HEK293 (cell line): ENCODE measurements around the gene LUC7L2.
A peak's percentile ranks its signal among the peaks of the same experiment; 100 is the strongest.

ENCODE experiments used
- BCL11A ChIP-seq: fragments of 450-650 bp; formaldehyde crosslinking; IDR thresholded peaks from 2 replicates; pipeline ENCODE4 v1.5.1; 2016; ENCODE audit warnings: low read depth, missing biosample characterization, missing genetic modification characterization
- GFI1B ChIP-seq: fragments of 450-650 bp; formaldehyde crosslinking; IDR thresholded peaks from 2 replicates; pipeline ENCODE4 v1.5.1; 2016; ENCODE audit warnings: missing biosample characterization, missing genetic modification characterization
- KLF1 ChIP-seq: fragments of 450-650 bp; formaldehyde crosslinking; IDR thresholded peaks from 2 replicates; pipeline ENCODE4 v1.5.1; 2016; ENCODE audit warnings: missing biosample characterization, missing genetic modification characterization
- KLF17 ChIP-seq: fragments of 450-650 bp; formaldehyde crosslinking; IDR thresholded peaks from 2 replicates; pipeline ENCODE4 v1.5.1; 2016; ENCODE audit warnings: missing biosample characterization, missing genetic modification characterization
- MEIS1 ChIP-seq: sonication (generic); formaldehyde crosslinking; IDR thresholded peaks from 2 replicates; pipeline ENCODE4 v1.8.1; 2022; ENCODE audit warnings: missing genetic modification reagents, mild to moderate bottlenecking, borderline replicate concordance
- OSR2 ChIP-seq: fragments of 450-650 bp; formaldehyde crosslinking; IDR thresholded peaks from 2 replicates; pipeline ENCODE4 v1.5.1; 2016; ENCODE audit warnings: missing biosample characterization, missing genetic modification characterization
- REPIN1 ChIP-seq: fragments of 450-650 bp; formaldehyde crosslinking; IDR thresholded peaks from 2 replicates; pipeline ENCODE4 v1.5.1; 2017; ENCODE audit warnings: missing biosample characterization, missing genetic modification characterization, low read depth
- SALL2 ChIP-seq: fragments of 450-650 bp; formaldehyde crosslinking; IDR thresholded peaks from 2 replicates; pipeline ENCODE4 v1.5.0; 2017; ENCODE audit warnings: missing biosample characterization, mild to moderate bottlenecking, missing genetic modification characterization, borderline replicate concordance
- SCRT1 ChIP-seq: fragments of 450-650 bp; formaldehyde crosslinking; IDR thresholded peaks from 2 replicates; pipeline ENCODE4 v1.5.1; 2016; ENCODE audit warnings: missing biosample characterization, missing genetic modification characterization, borderline replicate concordance
- SETDB1 ChIP-seq: IDR thresholded peaks from one replicate; pipeline ENCODE4 v1.6.1; 2017; ENCODE audit warnings: mild to moderate bottlenecking, low read length, moderate library complexity, mixed read lengths; ENCODE audit not compliant: insufficient read length
- ZBTB17 ChIP-seq: fragments of 450-650 bp; formaldehyde crosslinking; IDR thresholded peaks from 2 replicates; pipeline ENCODE4 v1.5.1; 2016; ENCODE audit warnings: missing biosample characterization, missing genetic modification characterization
- ZBTB20 ChIP-seq: fragments of 450-650 bp; formaldehyde crosslinking; IDR thresholded peaks from 2 replicates; pipeline ENCODE4 v1.5.1; 2016; ENCODE audit warnings: missing biosample characterization, missing genetic modification characterization
- ZBTB7A ChIP-seq: fragments of 450-650 bp; formaldehyde crosslinking; IDR thresholded peaks from 2 replicates; pipeline ENCODE4 v1.5.1; 2016; ENCODE audit warnings: low read depth, missing biosample characterization, missing genetic modification characterization
- ZNF133 ChIP-seq: fragments of 450-650 bp; formaldehyde crosslinking; IDR thresholded peaks from 2 replicates; pipeline ENCODE4 v1.5.1; 2016; ENCODE audit warnings: missing biosample characterization, missing genetic modification characterization
- ZNF239 ChIP-seq: fragments of 450-650 bp; formaldehyde crosslinking; IDR thresholded peaks from 2 replicates; pipeline ENCODE4 v1.5.1; 2016; ENCODE audit warnings: missing biosample characterization, missing genetic modification characterization
- ZNF24 ChIP-seq: fragments of 450-650 bp; formaldehyde crosslinking; IDR thresholded peaks from 2 replicates; pipeline ENCODE4 v1.5.1; 2016; ENCODE audit warnings: missing biosample characterization, missing genetic modification characterization
- ZNF398 ChIP-seq: fragments of 450-650 bp; formaldehyde crosslinking; IDR thresholded peaks from 2 replicates; pipeline ENCODE4 v1.5.1; 2017; ENCODE audit warnings: missing biosample characterization, missing genetic modification characterization
- ZNF416 ChIP-seq: fragments of 450-650 bp; formaldehyde crosslinking; IDR thresholded peaks from 2 replicates; pipeline ENCODE4 v1.5.1; 2016; ENCODE audit warnings: missing biosample characterization, missing genetic modification characterization
- ZNF426 ChIP-seq: fragments of 450-650 bp; formaldehyde crosslinking; IDR thresholded peaks from 2 replicates; pipeline ENCODE4 v1.5.1; 2017; ENCODE audit warnings: missing biosample characterization, missing genetic modification characterization, mild to moderate bottlenecking, inconsistent platforms, moderate library complexity
- ZNF596 ChIP-seq: fragments of 450-650 bp; IDR thresholded peaks from 2 replicates; pipeline ENCODE4 v1.5.0; 2018; ENCODE audit warnings: missing biosample characterization, mild to moderate bottlenecking, missing genetic modification characterization, moderate library complexity
- ZNF660 ChIP-seq: fragments of 450-650 bp; IDR thresholded peaks from 2 replicates; pipeline ENCODE4 v1.5.1; 2018; ENCODE audit warnings: missing biosample characterization, mild to moderate bottlenecking, missing genetic modification characterization
- ZNF677 ChIP-seq: fragments of 450-650 bp; IDR thresholded peaks from 2 replicates; pipeline ENCODE4 v1.5.0; 2018; ENCODE audit warnings: missing biosample characterization, mild to moderate bottlenecking, missing genetic modification characterization, moderate library complexity
- ZNF707 ChIP-seq: fragments of 450-650 bp; formaldehyde crosslinking; IDR thresholded peaks from 2 replicates; pipeline ENCODE4 v1.5.1; 2016; ENCODE audit warnings: missing biosample characterization, missing genetic modification characterization
- ZNF785 ChIP-seq: fragments of 450-650 bp; formaldehyde crosslinking; IDR thresholded peaks from 2 replicates; pipeline ENCODE4 v1.5.1; 2016; ENCODE audit warnings: missing biosample characterization, missing genetic modification characterization
- ZNF792 ChIP-seq: fragments of 450-650 bp; formaldehyde crosslinking; IDR thresholded peaks from 2 replicates; pipeline ENCODE4 v1.5.1; 2016; ENCODE audit warnings: missing biosample characterization, missing genetic modification characterization
- ZSCAN23 ChIP-seq: fragments of 450-650 bp; formaldehyde crosslinking; IDR thresholded peaks from 2 replicates; pipeline ENCODE4 v1.5.1; 2016; ENCODE audit warnings: missing biosample characterization, missing genetic modification characterization
- TF ChIP-seq, protein P1 (sequence below): fragments of 450-650 bp; formaldehyde crosslinking; IDR thresholded peaks from 2 replicates; pipeline ENCODE4 v1.5.1; 2016; ENCODE audit warnings: missing biosample characterization, missing genetic modification characterization
- TF ChIP-seq, protein P2 (sequence below): fragments of 450-650 bp; formaldehyde crosslinking; conservative IDR thresholded peaks from 2 replicates; pipeline ENCODE4 v1.5.1; 2016; ENCODE audit warnings: low read depth, missing biosample characterization, missing genetic modification characterization
- TF ChIP-seq, protein P3 (sequence below): fragments of 450-650 bp; formaldehyde crosslinking; IDR thresholded peaks from 2 replicates; pipeline ENCODE4 v1.5.0; 2017; ENCODE audit warnings: missing biosample characterization, missing genetic modification characterization, borderline replicate concordance
- TF ChIP-seq, protein P4 (sequence below): fragments of 450-650 bp; formaldehyde crosslinking; IDR thresholded peaks from 2 replicates; pipeline ENCODE4 v1.5.1; 2016; ENCODE audit warnings: missing biosample characterization, missing genetic modification characterization

Gene LUC7L2

DNA sequence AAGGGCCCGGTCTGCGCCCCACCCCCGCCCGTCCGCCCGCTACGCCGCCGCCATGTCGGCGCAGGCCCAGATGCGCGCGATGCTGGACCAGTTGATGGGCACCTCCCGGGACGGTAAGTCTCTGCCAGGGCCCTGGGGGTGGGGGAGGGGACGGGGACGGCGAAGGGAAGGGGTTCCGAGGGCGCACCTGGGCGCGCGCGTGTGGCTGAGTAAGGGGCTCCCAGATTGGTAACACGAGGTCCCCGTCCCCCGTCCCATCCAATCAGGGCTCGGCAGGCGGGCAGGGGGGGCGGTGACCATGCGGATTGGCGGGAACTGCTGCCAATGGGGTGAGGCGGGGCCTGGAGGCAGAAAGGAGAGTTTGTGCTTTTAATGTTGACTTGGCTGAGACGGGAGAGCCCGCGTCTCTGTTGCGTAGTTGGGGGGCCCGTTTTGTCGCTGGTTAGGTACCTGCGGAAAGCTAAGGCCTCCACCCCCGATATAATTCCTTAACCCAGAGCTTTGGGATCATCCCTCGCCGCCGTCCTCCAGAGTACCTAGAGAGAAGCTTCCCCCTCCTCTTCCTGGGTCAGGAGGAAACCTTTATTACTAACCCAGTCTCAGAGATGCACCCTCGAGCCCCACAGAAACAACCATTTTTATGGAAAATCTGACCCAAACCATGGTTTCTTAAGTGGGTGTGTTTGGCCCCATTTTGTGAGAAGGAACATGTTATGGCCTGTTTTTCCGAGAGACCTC lies 685 bp downstream of the LUC7L2 start (continued):
- TF ChIP-seq SALL2 (tag by site-specific recombination) = no peak
- no peak for TF ChIP-seq ZNF707 (tag by site-specific recombination)
- TF ChIP-seq ZNF596 (tag by site-specific recombination) = no peak
- no peak for TF ChIP-seq ZNF24
- TF ChIP-seq, protein P1, sequence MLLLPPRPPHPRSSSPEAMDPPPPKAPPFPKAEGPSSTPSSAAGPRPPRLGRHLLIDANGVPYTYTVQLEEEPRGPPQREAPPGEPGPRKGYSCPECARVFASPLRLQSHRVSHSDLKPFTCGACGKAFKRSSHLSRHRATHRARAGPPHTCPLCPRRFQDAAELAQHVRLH (tag by site-specific recombination) = no peak
- no peak for TF ChIP-seq ZNF416
- no peak for TF ChIP-seq ZBTB7A (tag by site-specific recombination)
- no peak for TF ChIP-seq SETDB1
- no peak for TF ChIP-seq KLF1
- TF ChIP-seq ZNF660 (tag by site-specific recombination) = peak; percentile 53; the same call in 1 of the 2 replicates
- TF ChIP-seq KLF17 (tag by site-specific recombination) = no peak
- no peak for TF ChIP-seq MEIS1 (CRISPR knock-in tag)
- TF ChIP-seq, protein P2, sequence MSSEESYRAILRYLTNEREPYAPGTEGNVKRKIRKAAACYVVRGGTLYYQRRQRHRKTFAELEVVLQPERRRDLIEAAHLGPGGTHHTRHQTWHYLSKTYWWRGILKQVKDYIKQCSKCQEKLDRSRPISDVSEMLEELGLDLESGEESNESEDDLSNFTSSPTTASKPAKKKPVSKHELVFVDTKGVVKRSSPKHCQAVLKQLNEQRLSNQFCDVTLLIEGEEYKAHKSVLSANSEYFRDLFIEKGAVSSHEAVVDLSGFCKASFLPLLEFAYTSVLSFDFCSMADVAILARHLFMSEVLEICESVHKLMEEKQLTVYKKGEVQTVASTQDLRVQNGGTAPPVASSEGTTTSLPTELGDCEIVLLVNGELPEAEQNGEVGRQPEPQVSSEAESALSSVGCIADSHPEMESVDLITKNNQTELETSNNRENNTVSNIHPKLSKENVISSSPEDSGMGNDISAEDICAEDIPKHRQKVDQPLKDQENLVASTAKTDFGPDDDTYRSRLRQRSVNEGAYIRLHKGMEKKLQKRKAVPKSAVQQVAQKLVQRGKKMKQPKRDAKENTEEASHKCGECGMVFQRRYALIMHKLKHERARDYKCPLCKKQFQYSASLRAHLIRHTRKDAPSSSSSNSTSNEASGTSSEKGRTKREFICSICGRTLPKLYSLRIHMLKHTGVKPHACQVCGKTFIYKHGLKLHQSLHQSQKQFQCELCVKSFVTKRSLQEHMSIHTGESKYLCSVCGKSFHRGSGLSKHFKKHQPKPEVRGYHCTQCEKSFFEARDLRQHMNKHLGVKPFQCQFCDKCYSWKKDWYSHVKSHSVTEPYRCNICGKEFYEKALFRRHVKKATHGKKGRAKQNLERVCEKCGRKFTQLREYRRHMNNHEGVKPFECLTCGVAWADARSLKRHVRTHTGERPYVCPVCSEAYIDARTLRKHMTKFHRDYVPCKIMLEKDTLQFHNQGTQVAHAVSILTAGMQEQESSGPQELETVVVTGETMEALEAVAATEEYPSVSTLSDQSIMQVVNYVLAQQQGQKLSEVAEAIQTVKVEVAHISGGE (tag by site-specific recombination) = peak; percentile 85
- TF ChIP-seq SCRT1 (tag by site-specific recombination) = no peak
- no peak for TF ChIP-seq OSR2 (tag by site-specific recombination)
- TF ChIP-seq ZNF785 (tag by site-specific recombination) = no peak
- no peak for TF ChIP-seq GFI1B (tag by site-specific recombination)
- no peak for TF ChIP-seq ZNF239 (tag by site-specific recombination)
- TF ChIP-seq, protein P3, sequence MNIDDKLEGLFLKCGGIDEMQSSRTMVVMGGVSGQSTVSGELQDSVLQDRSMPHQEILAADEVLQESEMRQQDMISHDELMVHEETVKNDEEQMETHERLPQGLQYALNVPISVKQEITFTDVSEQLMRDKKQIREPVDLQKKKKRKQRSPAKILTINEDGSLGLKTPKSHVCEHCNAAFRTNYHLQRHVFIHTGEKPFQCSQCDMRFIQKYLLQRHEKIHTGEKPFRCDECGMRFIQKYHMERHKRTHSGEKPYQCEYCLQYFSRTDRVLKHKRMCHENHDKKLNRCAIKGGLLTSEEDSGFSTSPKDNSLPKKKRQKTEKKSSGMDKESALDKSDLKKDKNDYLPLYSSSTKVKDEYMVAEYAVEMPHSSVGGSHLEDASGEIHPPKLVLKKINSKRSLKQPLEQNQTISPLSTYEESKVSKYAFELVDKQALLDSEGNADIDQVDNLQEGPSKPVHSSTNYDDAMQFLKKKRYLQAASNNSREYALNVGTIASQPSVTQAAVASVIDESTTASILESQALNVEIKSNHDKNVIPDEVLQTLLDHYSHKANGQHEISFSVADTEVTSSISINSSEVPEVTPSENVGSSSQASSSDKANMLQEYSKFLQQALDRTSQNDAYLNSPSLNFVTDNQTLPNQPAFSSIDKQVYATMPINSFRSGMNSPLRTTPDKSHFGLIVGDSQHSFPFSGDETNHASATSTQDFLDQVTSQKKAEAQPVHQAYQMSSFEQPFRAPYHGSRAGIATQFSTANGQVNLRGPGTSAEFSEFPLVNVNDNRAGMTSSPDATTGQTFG = no peak
- TF ChIP-seq ZBTB17 (tag by site-specific recombination) = peak; percentile 36; the same call in 1 of the 2 replicates
- TF ChIP-seq ZNF426 (tag by site-specific recombination) = no peak
- TF ChIP-seq ZNF133 (tag by site-specific recombination) = no peak
- no peak for TF ChIP-seq ZNF398 (tag by site-specific recombination)
- TF ChIP-seq REPIN1 = no peak
- TF ChIP-seq ZNF792 (tag by site-specific recombination) = no peak
- no peak for TF ChIP-seq BCL11A (tag by site-specific recombination)
- TF ChIP-seq, protein P4, sequence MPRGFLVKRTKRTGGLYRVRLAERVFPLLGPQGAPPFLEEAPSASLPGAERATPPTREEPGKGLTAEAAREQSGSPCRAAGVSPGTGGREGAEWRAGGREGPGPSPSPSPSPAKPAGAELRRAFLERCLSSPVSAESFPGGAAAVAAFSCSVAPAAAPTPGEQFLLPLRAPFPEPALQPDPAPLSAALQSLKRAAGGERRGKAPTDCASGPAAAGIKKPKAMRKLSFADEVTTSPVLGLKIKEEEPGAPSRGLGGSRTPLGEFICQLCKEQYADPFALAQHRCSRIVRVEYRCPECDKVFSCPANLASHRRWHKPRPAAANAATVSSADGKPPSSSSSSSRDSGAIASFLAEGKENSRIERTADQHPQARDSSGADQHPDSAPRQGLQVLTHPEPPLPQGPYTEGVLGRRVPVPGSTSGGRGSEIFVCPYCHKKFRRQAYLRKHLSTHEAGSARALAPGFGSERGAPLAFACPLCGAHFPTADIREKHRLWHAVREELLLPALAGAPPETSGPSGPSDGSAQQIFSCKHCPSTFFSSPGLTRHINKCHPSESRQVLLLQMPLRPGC (tag by site-specific recombination) = no peak
- TF ChIP-seq ZSCAN23 (tag by site-specific recombination) = no peak
- no peak for TF ChIP-seq ZNF677 (tag by site-specific recombination)
- peak; percentile 98 for TF ChIP-seq ZBTB20 (tag by site-specific recombination)
